GM10847 (cell line): ENCODE results near the gene KRTAP10-3.

Source experiments
- POLR2A ChIP-seq: IDR thresholded peaks from 2 replicates; pipeline ENCODE4 v1.6.1; 2011; ENCODE audit not compliant: insufficient read length; ENCODE audit errors: extremely low read depth

The KRTAP10-3 gene

GRCh38 chr21:44542716-44543115 is 15.9 kb downstream of the KRTAP10-3 start:
- no peak for TF ChIP-seq POLR2A

GRCh38 chr21:44540741-44541288 is 17.8 kb downstream of the KRTAP10-3 start:
- no peak for TF ChIP-seq POLR2A

DNA sequence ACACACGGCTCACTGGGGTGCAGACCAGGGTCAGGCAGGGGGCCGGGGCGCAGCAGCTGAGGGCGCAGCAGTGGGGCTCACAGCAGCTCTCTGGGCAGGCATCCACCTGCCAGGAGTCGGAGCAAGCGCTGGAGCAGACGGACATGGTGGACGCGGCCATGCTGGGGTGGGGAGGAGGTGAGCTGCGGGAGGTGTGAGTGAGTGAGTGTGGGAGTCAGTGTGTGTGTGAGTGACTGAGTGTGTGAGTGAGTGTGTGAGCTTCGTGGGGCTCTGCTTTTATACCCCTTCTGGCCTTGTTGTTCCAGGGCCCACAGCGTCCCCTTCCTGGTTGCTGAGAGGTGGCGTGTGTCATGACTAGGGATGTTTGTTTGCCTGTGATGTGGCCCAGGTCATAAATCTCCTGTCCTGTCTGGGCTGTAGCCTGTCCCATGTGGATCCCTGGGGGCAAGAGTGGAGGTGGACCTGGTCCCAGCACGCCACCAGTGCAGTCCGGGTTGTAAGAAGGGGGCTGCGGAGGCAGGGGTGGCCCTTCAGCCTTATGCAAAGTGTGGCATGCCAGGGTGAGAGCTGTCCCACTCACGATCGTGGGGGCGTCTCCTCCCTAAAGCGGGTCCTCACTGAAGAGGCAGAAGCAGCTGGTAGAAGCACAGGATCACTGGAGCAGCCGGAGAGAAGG is 18.5 kb downstream of the KRTAP10-3 start, which contains the start of gene KRTAP10-1:
TSS of gene KRTAP10-1 (minus strand) at position 205 of the 676 bp plus-strand sequence. CDS start at position 160, 45 bp downstream.
- no peak for TF ChIP-seq POLR2A

GRCh38 chr21:44539046-44539445 is 19.5 kb downstream of the KRTAP10-3 start:
- no peak for TF ChIP-seq POLR2A

DNA sequence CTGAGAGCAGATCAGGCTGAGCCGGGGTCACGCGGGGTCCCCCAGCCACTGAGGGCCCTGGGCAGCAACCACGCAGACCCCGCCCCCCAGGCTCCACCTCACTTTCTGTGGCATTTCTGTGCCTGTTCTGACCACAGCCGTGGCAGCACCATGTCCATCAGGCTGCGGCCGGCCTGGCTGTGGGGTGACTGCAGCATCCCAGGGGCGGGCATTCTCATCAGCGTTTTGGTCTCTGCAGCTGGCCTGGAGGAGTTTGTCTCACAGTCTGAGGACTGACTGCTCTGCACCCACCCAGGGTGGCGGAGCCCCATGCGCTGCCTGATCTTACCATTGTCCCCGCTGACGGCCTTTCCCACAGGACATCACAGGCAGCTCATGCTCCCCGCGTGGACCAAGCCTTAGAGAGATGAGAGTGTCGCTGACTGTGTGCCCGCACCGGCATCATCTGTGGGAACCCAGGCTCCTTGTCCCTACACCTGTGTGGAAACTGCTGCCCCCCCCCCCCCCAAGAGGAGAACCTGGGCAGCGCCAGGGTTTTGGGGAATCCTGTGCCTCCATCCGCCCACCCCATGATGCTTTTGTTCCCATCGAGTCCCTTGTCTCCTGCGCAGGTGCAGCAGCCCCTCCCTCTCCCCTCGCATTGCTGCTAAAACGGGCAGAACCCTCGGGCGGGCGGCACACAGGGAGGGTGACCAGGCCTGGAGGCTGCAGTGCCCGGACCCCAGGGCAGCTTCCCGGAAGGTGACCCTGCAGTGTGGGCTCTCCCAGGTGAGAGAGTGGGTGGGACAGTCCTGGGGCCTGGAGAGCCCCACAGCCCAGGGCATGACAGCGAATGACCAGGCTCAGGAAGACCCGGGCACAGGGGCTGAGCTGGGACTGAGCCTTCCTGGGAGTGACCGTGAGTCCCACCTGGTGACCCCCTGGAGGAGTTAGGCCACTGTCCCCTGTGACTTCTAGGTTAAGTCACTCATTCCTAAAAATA is 20.4 kb downstream of the KRTAP10-3 start:
- no peak for TF ChIP-seq POLR2A

DNA sequence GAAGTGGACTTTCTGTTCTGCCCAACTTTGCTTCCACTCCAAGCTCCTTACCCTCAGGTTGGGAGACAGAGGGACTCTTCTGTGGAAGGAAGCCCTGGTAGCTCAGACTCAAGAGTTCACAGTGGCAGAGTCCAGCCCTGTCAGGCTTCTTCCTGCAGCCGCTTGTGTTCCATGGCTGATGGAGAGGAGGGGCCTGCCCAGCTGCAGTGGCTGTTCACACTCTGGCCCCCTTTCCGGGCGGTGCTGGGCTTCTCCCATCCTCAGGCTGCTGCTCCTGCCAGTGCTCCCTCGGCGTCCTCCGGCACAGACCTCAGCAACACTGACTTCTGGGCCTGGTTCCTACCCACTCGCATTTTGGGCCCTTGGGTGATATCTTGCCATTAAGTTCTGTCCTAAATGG is 22.6 kb downstream of the KRTAP10-3 start:
- TF ChIP-seq POLR2A: no peak

DNA sequence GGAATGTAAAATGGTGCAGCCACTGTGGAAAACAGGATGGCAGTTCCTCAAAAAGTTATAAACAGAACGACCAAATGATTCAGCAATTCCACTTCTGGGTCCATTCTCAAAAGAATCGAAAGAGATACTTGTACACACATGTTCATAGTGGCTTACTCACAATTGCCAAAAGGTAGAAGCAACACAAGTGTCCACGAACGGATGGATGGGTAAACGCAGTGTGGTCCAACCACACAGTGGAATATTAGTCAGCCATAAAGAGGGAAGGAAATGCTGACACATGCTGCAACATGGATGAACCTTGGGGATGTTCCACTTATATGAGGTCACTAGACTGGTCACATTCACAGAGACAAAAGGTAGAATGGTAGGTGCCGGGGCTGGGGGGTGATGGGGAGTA is 23.9 kb downstream of the KRTAP10-3 start:
- no peak for TF ChIP-seq POLR2A

DNA sequence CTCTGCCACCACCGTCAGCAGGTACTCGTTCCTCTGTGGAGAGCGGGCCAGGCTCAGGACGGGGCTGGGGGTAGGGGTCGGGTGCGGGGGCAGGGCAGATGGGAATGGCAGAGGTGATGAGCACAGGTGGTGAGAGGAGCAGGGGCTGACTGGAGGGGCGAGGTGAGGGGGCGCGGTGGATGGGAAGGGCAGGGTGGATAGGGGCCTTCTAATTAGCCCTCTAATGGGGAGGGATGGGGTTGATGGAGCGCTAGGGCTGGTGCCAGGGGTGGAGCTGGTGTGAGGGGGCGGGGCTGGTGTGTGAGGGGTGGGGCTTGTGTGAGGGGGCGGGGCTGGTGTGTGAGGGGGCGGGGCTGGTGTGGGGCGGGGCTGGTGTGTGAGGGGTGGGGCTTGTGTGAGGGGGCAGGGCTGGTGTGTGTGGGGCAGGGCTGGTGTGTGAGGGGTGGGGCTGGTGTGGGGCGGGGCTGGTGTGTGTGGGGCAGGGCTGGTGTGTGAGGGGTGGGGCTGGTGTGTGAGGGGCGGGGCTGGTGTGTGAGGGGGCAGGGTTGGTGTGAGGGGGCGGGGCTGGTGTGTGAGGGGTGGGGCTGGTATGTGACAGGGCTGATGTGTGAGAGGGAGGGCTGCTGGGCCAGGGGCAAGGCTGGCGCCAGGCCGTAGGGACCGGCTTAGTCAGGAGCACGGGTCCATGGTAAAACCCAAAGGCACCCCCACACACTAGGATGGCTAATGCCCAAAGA is 24.5 kb downstream of the KRTAP10-3 start:
- TF ChIP-seq POLR2A: no peak

DNA sequence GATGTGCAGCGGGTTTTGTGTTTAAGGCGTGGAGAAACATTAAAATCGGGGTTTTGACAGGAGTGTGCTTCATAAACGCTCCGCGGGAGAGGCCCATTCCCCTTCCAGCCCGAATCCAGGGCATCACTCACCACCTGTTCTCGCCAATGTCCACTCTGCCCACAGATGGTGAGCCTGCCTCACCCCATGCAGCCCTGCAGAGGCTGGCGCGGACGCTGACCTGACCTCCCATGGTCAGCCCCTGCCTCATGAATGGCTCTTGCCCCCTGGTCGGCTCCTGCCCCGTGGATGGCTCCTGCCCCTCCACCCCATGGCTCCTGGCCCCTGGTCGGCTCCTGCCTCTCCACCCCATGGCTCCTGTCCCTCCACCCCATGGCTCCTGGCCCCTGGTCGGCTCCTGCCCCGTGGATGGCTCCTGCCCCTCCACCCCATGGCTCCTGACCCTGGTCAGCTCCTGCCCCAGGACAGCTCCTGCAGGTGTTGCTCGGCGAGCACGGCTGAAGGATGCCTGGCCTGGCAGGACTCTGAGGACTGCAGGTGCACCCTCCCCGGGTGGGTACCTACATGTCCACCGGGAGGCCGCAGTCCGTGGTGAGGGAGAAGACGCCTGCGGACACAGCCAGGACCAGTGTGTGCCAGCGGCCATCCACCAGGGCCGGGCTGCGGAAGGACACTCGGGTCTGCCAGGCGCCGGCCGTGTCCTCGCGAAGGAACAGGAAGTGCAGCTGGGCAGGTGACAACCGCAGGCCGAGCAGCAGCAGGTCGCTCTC is 25.3 kb downstream of the KRTAP10-3 start:
- no peak for TF ChIP-seq POLR2A

- TF ChIP-seq POLR2A: no peak
Observed at GRCh38 chr21:44532712-44533111, 25.9 kb downstream of the KRTAP10-3 start.

DNA sequence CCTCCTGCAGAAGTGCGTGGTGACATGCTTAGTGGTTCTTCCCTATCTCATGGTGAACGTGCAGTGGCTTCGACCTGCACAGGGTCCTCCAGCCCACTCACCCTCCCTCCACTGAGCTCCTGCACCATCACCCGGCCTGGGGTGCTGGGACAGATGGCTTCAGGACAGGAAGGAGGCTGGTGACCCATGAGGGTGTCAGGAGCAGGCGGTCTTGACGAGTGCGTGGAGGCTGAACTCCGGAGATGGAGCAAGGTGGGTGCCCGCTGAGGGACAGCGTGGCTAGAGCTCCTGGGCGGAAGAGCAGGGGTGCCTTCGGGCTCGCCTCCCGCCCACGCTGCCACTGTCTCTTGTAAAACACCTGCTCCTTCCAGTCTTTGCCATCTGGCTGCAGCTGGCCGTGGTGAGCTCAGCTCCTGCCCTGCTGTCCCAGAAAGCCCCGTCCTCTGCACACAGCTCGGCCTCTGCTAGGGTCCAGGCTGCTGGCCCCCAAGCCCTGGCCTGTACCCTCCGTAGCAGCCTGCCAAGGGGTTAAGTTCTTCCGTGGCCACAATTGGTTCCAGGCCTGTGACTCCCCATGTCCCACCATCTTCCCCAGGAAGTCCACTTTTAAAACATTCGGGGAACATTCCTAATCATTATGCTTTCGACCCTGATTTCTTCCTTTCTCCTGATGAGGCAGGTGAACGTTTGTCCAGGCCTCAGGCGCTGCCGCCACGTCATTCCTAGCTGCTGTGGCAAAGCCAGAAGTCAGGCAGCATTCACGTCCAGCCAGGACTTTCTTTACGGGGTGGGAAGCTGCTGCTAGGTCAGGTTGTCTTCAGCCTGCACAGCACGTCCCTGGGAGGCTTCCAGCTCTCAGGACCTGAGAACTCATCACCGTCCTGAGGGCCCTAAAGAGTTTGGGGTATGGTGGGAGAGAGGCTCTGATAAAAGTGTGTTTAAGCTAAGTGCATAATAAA is 26.7 kb downstream of the KRTAP10-3 start:
- TF ChIP-seq POLR2A: no peak

DNA sequence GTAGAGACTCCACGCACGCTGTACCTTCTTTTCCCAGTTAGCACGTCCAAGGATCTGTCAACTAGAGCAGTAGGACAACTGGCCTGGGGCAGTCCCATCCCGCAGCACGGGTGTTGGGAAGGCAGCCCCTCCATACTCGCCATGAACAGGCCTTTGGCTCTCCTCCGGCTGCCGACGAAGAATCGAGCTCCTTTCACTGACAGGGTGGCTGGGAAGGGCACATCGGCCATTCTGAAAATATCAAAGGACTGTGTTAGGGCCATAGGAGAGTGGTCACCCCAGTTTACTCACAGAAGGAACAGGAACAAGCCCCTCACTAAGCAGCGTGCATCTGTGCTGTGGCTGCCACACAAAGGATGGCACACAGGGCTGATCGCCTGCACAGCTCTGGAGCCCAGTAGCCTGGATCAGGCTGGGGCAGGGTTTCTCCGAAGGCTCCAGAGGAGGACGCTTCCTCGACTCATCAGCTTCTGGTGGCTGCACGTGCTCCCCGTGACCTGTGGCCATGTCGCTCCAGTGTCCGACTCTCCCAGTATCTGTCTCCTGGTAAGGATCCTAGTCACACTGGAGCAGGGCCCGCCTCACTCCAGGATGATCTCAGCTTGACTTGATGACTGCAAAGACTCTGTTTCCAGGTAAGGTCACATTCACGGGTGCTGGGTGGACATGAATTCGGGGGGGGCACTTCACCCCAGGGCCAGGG is 27.5 kb downstream of the KRTAP10-3 start:
- TF ChIP-seq POLR2A: no peak
